Tibial nerve (tissue), 4 donors: Measurements from ENCODE around the gene MAN1A2.

Experiments
- EP300 ChIP-seq, 2 donors: sonication (generic); formaldehyde crosslinking; IDR thresholded peaks; one replicate each; pipeline ENCODE4 v1.6.1; 2017; ENCODE audit warnings: antibody characterized with exemption in 2 of 2, mild to moderate bottlenecking in 1 of 2
- POLR2A ChIP-seq, 2 donors: fragments of 450-650 bp; IDR thresholded peaks; one replicate each; pipeline ENCODE4 v1.6.1; 2017; ENCODE audit warnings: antibody characterized with exemption in 2 of 2, mild to moderate bottlenecking in 2 of 2, moderate library complexity in 2 of 2
- TF ChIP-seq, protein P1 (sequence below), 5 experiments: fragments of 200-600 bp in 3 of 5; fragments of 450-650 bp in 2 of 5; sonication (generic) in 3 of 5; IDR thresholded peaks; one replicate each; pipeline ENCODE4 v1.5.1; 2016 to 2019; ENCODE audit warnings: antibody characterized with exemption in 5 of 5, mild to moderate bottlenecking in 3 of 5, moderate library complexity in 2 of 5

DNA sequence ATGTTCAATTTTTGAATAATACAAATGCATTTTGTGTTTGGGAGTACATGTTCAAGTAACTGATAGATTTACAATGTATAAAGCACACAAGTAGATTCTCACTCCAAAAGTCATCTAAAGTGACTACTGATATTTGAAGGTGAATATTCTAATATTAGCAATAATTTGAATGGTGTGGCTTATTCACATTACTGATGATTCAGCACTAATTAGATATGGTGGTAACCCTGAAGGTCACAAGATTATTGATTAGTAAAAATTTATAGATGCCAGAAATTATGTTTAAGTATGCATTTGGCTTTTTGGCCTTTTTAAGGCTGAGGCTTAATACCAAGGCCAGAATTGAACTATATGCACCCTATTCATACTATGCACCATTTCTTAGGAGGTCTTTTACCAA, 186.2 kb downstream of the MAN1A2 start:
- TF ChIP-seq, protein P1, sequence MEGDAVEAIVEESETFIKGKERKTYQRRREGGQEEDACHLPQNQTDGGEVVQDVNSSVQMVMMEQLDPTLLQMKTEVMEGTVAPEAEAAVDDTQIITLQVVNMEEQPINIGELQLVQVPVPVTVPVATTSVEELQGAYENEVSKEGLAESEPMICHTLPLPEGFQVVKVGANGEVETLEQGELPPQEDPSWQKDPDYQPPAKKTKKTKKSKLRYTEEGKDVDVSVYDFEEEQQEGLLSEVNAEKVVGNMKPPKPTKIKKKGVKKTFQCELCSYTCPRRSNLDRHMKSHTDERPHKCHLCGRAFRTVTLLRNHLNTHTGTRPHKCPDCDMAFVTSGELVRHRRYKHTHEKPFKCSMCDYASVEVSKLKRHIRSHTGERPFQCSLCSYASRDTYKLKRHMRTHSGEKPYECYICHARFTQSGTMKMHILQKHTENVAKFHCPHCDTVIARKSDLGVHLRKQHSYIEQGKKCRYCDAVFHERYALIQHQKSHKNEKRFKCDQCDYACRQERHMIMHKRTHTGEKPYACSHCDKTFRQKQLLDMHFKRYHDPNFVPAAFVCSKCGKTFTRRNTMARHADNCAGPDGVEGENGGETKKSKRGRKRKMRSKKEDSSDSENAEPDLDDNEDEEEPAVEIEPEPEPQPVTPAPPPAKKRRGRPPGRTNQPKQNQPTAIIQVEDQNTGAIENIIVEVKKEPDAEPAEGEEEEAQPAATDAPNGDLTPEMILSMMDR (IDR thresholded peaks at IDR 0.05): no peak
- no peak for TF ChIP-seq POLR2A (IDR thresholded peaks at IDR 0.05)
- TF ChIP-seq EP300 (IDR thresholded peaks at IDR 0.05): no peak
